DND-41 (cell line): ENCODE results near the gene NXPH4.

Experiments used
- CTCF ChIP-seq: IDR thresholded peaks from 2 replicates; pipeline ENCODE4 v1.5.1; 2012; ENCODE audit warnings: borderline replicate concordance, low read length, moderate library complexity, mild to moderate bottlenecking; ENCODE audit not compliant: poor library complexity, severe bottlenecking; ENCODE audit errors: extremely low read depth
- EZH2 ChIP-seq: IDR thresholded peaks from 3 replicates; pipeline ENCODE4 v1.6.1; 2012; ENCODE audit warnings: borderline replicate concordance, low read depth, mild to moderate bottlenecking, moderate library complexity, low read length, inconsistent platforms; ENCODE audit not compliant: severe bottlenecking

- no peak for TF ChIP-seq CTCF
- TF ChIP-seq EZH2 = no peak
These were observed 38.1 kb downstream of the NXPH4 start for GRCh38 chr12:57254506-57255280.
